Activated effector memory CD4-positive, alpha-beta T cell treated with anti-CD3 and anti-CD28 coated beads, Interleukin-2, amount 50 U/mL, for 16 hours (primary cell): ENCODE measurements around the gene RBM38.

Experiments used
- DNase-seq: peaks from one replicate; pipeline ENCODE4 v3.0.0-alpha.2; 2020

Gene RBM38

GRCh38 chr20:57391439-57392301, 474 bp downstream of the RBM38 start:
- peak; percentile 79 for DNase-seq

GRCh38 chr20:57392512-57393271, 1.5 kb downstream of the RBM38 start:
- peak; percentile 90 for DNase-seq

- no peak for DNase-seq
Observed at GRCh38 chr20:57393321-57394120, 2.3 kb downstream of the RBM38 start.

- peak; percentile 51 for DNase-seq
Observed at GRCh38 chr20:57394121-57395082, 3.2 kb downstream of the RBM38 start.

- no peak for DNase-seq
Observed at GRCh38 chr20:57395111-57395966, 4.1 kb downstream of the RBM38 start.

- DNase-seq = no peak
Observed at GRCh38 chr20:57396212-57396983, 5.2 kb downstream of the RBM38 start.

GRCh38 chr20:57396984-57397692, 5.9 kb downstream of the RBM38 start:
- DNase-seq = no peak

- DNase-seq = peak; percentile 86
Observed at GRCh38 chr20:57397693-57398108, 6.5 kb downstream of the RBM38 start.

- peak; percentile 95 for DNase-seq
Observed at GRCh38 chr20:57398231-57398821, 7.1 kb downstream of the RBM38 start.

GRCh38 chr20:57398901-57399535, 7.8 kb downstream of the RBM38 start:
- DNase-seq = no peak

GRCh38 chr20:57399587-57400155, 8.5 kb downstream of the RBM38 start:
- DNase-seq = peak; percentile 82

- no peak for DNase-seq
Observed at GRCh38 chr20:57400231-57400701, 9.1 kb downstream of the RBM38 start.

GRCh38 chr20:57400821-57401564, 9.8 kb downstream of the RBM38 start:
- no peak for DNase-seq

- DNase-seq = no peak
Observed at GRCh38 chr20:57401565-57401918, 10.3 kb downstream of the RBM38 start.

- DNase-seq = no peak
Observed at GRCh38 chr20:57402206-57403125, 11.3 kb downstream of the RBM38 start.

- DNase-seq = no peak
Observed at GRCh38 chr20:57403216-57403615, 12.0 kb downstream of the RBM38 start.
